ENCODE measurements around the gene GATD1.
A peak's percentile ranks its signal among the peaks of the same experiment; 100 is the strongest.

Gene GATD1

GRCh38 chr11:765025-765801 is 12.1 kb downstream of the GATD1 start (continued):
- TF ChIP-seq, protein P1, sequence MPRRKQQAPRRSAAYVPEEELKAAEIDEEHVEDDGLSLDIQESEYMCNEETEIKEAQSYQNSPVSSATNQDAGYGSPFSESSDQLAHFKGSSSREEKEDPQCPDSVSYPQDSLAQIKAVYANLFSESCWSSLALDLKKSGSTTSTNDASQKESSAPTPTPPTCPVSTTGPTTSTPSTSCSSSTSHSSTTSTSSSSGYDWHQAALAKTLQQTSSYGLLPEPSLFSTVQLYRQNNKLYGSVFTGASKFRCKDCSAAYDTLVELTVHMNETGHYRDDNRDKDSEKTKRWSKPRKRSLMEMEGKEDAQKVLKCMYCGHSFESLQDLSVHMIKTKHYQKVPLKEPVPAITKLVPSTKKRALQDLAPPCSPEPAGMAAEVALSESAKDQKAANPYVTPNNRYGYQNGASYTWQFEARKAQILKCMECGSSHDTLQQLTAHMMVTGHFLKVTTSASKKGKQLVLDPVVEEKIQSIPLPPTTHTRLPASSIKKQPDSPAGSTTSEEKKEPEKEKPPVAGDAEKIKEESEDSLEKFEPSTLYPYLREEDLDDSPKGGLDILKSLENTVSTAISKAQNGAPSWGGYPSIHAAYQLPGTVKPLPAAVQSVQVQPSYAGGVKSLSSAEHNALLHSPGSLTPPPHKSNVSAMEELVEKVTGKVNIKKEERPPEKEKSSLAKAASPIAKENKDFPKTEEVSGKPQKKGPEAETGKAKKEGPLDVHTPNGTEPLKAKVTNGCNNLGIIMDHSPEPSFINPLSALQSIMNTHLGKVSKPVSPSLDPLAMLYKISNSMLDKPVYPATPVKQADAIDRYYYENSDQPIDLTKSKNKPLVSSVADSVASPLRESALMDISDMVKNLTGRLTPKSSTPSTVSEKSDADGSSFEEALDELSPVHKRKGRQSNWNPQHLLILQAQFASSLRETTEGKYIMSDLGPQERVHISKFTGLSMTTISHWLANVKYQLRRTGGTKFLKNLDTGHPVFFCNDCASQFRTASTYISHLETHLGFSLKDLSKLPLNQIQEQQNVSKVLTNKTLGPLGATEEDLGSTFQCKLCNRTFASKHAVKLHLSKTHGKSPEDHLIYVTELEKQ (tag by site-specific recombination; IDR thresholded peaks at IDR 0.05; ENCODE audit: borderline replicate concordance): no peak
- no peak for TF ChIP-seq ZNF366 (tag by site-specific recombination; conservative IDR thresholded peaks at IDR 0.05)
- no peak for TF ChIP-seq ZNF621 (tag by site-specific recombination; IDR thresholded peaks at IDR 0.05)
- TF ChIP-seq, protein P2, sequence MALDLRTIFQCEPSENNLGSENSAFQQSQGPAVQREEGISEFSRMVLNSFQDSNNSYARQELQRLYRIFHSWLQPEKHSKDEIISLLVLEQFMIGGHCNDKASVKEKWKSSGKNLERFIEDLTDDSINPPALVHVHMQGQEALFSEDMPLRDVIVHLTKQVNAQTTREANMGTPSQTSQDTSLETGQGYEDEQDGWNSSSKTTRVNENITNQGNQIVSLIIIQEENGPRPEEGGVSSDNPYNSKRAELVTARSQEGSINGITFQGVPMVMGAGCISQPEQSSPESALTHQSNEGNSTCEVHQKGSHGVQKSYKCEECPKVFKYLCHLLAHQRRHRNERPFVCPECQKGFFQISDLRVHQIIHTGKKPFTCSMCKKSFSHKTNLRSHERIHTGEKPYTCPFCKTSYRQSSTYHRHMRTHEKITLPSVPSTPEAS (tag by site-specific recombination; IDR thresholded peaks at IDR 0.05): no peak
- TF ChIP-seq, protein P3, sequence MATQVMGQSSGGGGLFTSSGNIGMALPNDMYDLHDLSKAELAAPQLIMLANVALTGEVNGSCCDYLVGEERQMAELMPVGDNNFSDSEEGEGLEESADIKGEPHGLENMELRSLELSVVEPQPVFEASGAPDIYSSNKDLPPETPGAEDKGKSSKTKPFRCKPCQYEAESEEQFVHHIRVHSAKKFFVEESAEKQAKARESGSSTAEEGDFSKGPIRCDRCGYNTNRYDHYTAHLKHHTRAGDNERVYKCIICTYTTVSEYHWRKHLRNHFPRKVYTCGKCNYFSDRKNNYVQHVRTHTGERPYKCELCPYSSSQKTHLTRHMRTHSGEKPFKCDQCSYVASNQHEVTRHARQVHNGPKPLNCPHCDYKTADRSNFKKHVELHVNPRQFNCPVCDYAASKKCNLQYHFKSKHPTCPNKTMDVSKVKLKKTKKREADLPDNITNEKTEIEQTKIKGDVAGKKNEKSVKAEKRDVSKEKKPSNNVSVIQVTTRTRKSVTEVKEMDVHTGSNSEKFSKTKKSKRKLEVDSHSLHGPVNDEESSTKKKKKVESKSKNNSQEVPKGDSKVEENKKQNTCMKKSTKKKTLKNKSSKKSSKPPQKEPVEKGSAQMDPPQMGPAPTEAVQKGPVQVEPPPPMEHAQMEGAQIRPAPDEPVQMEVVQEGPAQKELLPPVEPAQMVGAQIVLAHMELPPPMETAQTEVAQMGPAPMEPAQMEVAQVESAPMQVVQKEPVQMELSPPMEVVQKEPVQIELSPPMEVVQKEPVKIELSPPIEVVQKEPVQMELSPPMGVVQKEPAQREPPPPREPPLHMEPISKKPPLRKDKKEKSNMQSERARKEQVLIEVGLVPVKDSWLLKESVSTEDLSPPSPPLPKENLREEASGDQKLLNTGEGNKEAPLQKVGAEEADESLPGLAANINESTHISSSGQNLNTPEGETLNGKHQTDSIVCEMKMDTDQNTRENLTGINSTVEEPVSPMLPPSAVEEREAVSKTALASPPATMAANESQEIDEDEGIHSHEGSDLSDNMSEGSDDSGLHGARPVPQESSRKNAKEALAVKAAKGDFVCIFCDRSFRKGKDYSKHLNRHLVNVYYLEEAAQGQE (tag by site-specific recombination; IDR thresholded peaks at IDR 0.05): 0 out of 2 replicates have a peak, but pooled peaks have one; percentile 21
- TF ChIP-seq KLF9 (tag by site-specific recombination; IDR thresholded peaks at IDR 0.05; ENCODE audit: low read depth): 0 out of 2 replicates have a peak, but pooled peaks have one; percentile 24
- no peak for TF ChIP-seq MZF1 (tag by site-specific recombination; IDR thresholded peaks at IDR 0.05; ENCODE audit: borderline replicate concordance)
- no peak for TF ChIP-seq KLF7 (tag by site-specific recombination; IDR thresholded peaks at IDR 0.05; ENCODE audit: borderline replicate concordance)
- peak; percentile 43; the same call in 1 of the 2 replicates for TF ChIP-seq GLIS2 (tag by site-specific recombination; IDR thresholded peaks at IDR 0.05)
- TF ChIP-seq ZNF555 (tag by site-specific recombination; conservative IDR thresholded peaks at IDR 0.05): no peak
- TF ChIP-seq ZFP37 (tag by site-specific recombination; IDR thresholded peaks at IDR 0.05): peak; percentile 18; the same call in 1 of the 2 replicates
- TF ChIP-seq, protein P4, sequence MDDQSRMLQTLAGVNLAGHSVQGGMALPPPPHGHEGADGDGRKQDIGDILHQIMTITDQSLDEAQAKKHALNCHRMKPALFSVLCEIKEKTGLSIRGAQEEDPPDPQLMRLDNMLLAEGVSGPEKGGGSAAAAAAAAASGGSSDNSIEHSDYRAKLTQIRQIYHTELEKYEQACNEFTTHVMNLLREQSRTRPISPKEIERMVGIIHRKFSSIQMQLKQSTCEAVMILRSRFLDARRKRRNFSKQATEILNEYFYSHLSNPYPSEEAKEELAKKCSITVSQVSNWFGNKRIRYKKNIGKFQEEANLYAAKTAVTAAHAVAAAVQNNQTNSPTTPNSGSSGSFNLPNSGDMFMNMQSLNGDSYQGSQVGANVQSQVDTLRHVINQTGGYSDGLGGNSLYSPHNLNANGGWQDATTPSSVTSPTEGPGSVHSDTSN (CRISPR knock-in tag; IDR thresholded peaks at IDR 0.05): no peak

DNA sequence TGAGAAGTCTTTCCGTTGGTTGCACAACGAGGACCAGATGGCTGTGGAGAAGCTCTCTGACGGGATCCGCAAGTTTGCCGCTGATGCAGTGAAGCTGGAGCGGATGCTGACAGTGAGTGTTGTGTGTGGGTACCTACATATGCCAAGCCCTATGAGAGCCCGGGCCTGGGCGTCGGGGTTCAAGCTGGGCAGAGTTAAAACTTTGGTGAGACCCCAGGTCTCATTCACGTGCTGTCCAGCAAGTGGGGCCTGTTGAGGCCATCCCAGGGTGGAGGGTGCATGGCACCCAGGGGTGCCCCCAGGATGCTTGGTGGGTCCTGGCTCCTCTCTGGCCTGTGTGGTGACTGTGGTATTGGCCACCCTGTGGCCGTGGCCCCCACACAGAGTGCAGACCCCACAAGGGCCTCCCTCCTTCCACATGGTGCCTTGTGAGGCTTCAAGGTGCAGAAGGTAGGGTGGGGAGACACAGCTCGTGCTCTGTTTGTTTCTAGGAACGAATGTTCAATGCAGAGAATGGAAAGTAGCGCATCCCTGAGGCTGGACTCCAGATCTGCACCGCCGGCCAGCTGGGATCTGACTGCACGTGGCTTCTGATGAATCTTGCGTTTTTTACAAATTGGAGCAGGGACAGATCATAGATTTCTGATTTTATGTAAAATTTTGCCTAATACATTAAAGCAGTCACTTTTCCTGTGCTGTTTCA is 12.8 kb downstream of the GATD1 start:
- H3K4me1 ChIP-seq (ENCODE audit: control insufficient read depth, insufficient read depth, low read length): no peaks in the 10 kb centered on the region
- CTCF ChIA-PET: interaction anchor here (0.7 to 1.0 kb wide), 4 partner anchors 9 to 100 kb away, joined by 3 to 4 read pairs (median 3); partner anchors contain the start of genes DEAF1 and TMEM80
- peaks cover 4 to 78% of the 10 kb centered on the region in 2 experiments; a peak in 2 of 3 replicates for H3K36me3 ChIP-seq (ENCODE audit: control insufficient read depth in 2 of 2, insufficient read depth in 1 of 2, low read length in 2 of 2)
- no peaks in the 10 kb centered on the region for H3K9me3 ChIP-seq (ENCODE audit: control insufficient read depth, insufficient read depth, low read depth, low read length)
- no peak overlapping the region for H3K27ac ChIP-seq (ENCODE audit: extremely low read depth, low read depth, low read length)
- POLR2A ChIA-PET: interaction anchor here (0.9 to 1.9 kb wide), 5 partner anchors 11 to 45 kb away, joined by 3 to 6 read pairs (median 4); partner anchors contain the start of genes GATD1 and RPLP2
- no peak overlapping the region for H3K4me3 ChIP-seq (ENCODE audit: low read depth, low read length)
- TF ChIP-seq, protein P3 (tag by site-specific recombination; IDR thresholded peaks at IDR 0.05): 0 out of 2 replicates have a peak, but pooled peaks have one; percentile 22
- TF ChIP-seq, protein P5, sequence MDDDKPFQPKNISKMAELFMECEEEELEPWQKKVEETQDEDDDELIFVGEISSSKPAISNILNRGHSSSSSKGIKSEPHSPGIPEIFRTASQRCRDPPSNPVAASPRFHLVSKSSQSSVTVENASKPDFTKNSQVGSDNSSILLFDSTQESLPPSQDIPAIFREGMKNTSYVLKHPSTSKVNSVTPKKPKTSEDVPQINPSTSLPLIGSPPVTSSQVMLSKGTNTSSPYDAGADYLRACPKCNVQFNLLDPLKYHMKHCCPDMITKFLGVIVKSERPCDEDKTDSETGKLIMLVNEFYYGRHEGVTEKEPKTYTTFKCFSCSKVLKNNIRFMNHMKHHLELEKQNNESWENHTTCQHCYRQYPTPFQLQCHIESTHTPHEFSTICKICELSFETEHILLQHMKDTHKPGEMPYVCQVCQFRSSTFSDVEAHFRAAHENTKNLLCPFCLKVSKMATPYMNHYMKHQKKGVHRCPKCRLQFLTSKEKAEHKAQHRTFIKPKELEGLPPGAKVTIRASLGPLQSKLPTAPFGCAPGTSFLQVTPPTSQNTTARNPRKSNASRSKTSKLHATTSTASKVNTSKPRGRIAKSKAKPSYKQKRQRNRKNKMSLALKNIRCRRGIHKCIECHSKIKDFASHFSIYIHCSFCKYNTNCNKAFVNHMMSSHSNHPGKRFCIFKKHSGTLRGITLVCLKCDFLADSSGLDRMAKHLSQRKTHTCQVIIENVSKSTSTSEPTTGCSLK (tag by site-specific recombination; IDR thresholded peaks at IDR 0.05): no peak
- TF ChIP-seq, protein P6, sequence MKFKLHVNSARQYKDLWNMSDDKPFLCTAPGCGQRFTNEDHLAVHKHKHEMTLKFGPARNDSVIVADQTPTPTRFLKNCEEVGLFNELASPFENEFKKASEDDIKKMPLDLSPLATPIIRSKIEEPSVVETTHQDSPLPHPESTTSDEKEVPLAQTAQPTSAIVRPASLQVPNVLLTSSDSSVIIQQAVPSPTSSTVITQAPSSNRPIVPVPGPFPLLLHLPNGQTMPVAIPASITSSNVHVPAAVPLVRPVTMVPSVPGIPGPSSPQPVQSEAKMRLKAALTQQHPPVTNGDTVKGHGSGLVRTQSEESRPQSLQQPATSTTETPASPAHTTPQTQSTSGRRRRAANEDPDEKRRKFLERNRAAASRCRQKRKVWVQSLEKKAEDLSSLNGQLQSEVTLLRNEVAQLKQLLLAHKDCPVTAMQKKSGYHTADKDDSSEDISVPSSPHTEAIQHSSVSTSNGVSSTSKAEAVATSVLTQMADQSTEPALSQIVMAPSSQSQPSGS (tag by site-specific recombination; IDR thresholded peaks at IDR 0.05; ENCODE audit: low read depth): no peak
- TF ChIP-seq ZNF202 (tag by site-specific recombination; IDR thresholded peaks at IDR 0.05; ENCODE audit: borderline replicate concordance): no peak

Data from HEK293 (cell line).